Measurements from ENCODE around the gene TNIK. TPM values are rescaled to one million over a fixed set of nuclear protein-coding genes. Genes with fewer than 3 reads are reported as not detected.

Gene TNIK
- polyA plus RNA-seq, 1 of the 3 experiments (the other 2 are of a cell fraction): 19.4 TPM

DNA sequence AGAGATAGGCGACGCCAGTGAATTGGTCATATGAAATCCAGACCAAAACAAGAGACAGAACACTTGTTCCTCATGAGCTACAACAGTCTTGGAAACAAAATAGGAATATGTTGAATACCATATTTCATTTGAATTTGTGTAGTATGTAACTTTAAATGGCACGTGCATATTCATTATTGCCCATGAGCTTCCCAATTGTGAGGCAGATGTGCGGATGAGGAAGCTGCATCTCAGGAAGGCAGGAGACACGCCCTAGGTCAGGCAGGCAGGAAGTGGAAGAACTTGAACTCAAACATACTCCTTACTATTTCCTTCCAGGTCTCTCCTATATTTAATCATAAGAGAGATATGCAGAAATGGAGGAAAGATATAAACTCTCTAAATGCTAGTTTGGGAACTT lies 326.9 kb downstream of the TNIK start:
- 95% methylated on average over 5 of the region's 5 CpGs for whole genome bisulfite sequencing (ENCODE audit: low lambda C conversion rate)
- peak overlapping the region in 1 of 2 experiments; percentile 86; a peak in 2 of 4 replicates for H3K27ac ChIP-seq (ENCODE audit: low read depth in 2 of 2, low read length in 1 of 2)

DNA sequence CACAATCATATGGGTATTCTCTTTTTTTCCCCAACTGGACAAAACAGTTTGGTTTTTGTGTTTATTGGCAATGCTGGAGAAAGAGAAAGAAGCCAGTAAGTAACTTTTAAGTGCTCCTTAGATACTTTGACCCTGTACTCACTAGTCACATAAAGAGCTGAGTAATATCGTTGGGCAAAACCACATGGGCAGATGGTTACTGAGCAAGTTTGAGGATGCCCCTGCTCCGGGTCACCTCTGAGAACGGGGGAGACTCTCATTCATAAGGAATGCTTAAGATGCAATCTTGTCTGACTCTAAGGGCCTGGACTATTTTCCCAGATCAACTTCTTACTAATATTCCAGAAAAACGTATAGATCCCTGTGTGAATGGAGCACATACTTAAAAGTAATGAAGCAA lies 327.3 kb downstream of the TNIK start:
- H3K4me3 ChIP-seq (ENCODE audit: low read depth in 2 of 2, low read length in 1 of 2): no peak overlapping the region
- no peaks in the 10 kb centered on the region for H3K27me3 ChIP-seq (ENCODE audit: insufficient read depth)
- WGBS (ENCODE audit: low lambda C conversion rate): 23% methylated on average over 4 of the region's 4 CpGs
- ChIA-PET POLR2A (no interaction called here), CTCF (no interaction called here)
- peak overlapping the region; percentile 53 for H3K4me2 ChIP-seq
- no peaks in the 10 kb centered on the region for H3K9me3 ChIP-seq
- no peaks in the 10 kb centered on the region for H3K79me2 ChIP-seq (ENCODE audit: insufficient read depth)
- peak overlapping the region; percentile 39; the same call in 1 of the 2 replicates for H3K9ac ChIP-seq
- peaks cover 16% of the 10 kb centered on the region for H3F3A ChIP-seq (replicated peaks; ENCODE audit: insufficient read depth)
- peaks cover 11 to 30% of the 10 kb centered on the region in 2 experiments for H3K36me3 ChIP-seq (replicated peaks in 1 of 2; ENCODE audit: control insufficient read depth in 1 of 2, insufficient read depth in 2 of 2, low read length in 1 of 2)
- H3K9me2 ChIP-seq: no peaks in the 10 kb centered on the region
- peaks cover 0 to 11% of the 10 kb centered on the region in 2 experiments; a peak in 2 of 4 replicates for H3K4me1 ChIP-seq (ENCODE audit: control insufficient read depth in 1 of 2, insufficient read depth in 2 of 2, low read depth in 1 of 2, low read length in 1 of 2)
- no peak overlapping the region for H2AFZ ChIP-seq (ENCODE audit: low read depth)
- H3K27ac ChIP-seq (ENCODE audit: low read depth in 2 of 2, low read length in 1 of 2): peak overlapping the region in 1 of 2 experiments; percentile 86; a peak in 2 of 4 replicates
- DNase-seq: no peak
- H4K20me1 ChIP-seq (ENCODE audit: insufficient read depth): no peaks in the 10 kb centered on the region
- peak; percentile 66 for TF ChIP-seq JUND (IDR thresholded peaks at IDR 0.05)
- TF ChIP-seq NRF1 (IDR thresholded peaks at IDR 0.05; ENCODE audit: low read depth, low read length): no peak
- no peak for TF ChIP-seq SMC3 (IDR thresholded peaks at IDR 0.05; ENCODE audit: low read depth, low read length)
- TF ChIP-seq TEAD4 (IDR thresholded peaks at IDR 0.05; ENCODE audit: borderline replicate concordance, insufficient read depth): peak; percentile 65; the same call in 1 of the 2 replicates
- TF ChIP-seq POLR2AphosphoS5 (IDR thresholded peaks at IDR 0.05; ENCODE audit: low read depth, low read length): no peak
- no peak for TF ChIP-seq FOXM1 (IDR thresholded peaks at IDR 0.05; ENCODE audit: low read depth)
- TF ChIP-seq, protein P1, sequence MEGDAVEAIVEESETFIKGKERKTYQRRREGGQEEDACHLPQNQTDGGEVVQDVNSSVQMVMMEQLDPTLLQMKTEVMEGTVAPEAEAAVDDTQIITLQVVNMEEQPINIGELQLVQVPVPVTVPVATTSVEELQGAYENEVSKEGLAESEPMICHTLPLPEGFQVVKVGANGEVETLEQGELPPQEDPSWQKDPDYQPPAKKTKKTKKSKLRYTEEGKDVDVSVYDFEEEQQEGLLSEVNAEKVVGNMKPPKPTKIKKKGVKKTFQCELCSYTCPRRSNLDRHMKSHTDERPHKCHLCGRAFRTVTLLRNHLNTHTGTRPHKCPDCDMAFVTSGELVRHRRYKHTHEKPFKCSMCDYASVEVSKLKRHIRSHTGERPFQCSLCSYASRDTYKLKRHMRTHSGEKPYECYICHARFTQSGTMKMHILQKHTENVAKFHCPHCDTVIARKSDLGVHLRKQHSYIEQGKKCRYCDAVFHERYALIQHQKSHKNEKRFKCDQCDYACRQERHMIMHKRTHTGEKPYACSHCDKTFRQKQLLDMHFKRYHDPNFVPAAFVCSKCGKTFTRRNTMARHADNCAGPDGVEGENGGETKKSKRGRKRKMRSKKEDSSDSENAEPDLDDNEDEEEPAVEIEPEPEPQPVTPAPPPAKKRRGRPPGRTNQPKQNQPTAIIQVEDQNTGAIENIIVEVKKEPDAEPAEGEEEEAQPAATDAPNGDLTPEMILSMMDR (IDR thresholded peaks at IDR 0.05): no peak
- TF ChIP-seq ELF1 (IDR thresholded peaks at IDR 0.05): no peak
- TF ChIP-seq, protein P2, sequence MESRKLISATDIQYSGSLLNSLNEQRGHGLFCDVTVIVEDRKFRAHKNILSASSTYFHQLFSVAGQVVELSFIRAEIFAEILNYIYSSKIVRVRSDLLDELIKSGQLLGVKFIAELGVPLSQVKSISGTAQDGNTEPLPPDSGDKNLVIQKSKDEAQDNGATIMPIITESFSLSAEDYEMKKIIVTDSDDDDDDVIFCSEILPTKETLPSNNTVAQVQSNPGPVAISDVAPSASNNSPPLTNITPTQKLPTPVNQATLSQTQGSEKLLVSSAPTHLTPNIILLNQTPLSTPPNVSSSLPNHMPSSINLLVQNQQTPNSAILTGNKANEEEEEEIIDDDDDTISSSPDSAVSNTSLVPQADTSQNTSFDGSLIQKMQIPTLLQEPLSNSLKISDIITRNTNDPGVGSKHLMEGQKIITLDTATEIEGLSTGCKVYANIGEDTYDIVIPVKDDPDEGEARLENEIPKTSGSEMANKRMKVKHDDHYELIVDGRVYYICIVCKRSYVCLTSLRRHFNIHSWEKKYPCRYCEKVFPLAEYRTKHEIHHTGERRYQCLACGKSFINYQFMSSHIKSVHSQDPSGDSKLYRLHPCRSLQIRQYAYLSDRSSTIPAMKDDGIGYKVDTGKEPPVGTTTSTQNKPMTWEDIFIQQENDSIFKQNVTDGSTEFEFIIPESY (IDR thresholded peaks at IDR 0.05; ENCODE audit: borderline replicate concordance, low read depth): 0 out of 2 replicates have a peak, but pooled peaks have one; percentile 37
- TF ChIP-seq RFX5 (IDR thresholded peaks at IDR 0.05; ENCODE audit: low read length): no peak
- no peak for TF ChIP-seq MEF2A (IDR thresholded peaks at IDR 0.05; ENCODE audit: borderline replicate concordance, low read depth)
- no peak for TF ChIP-seq FOXJ3 (CRISPR knock-in tag; IDR thresholded peaks at IDR 0.05)
- TF ChIP-seq, protein P3, sequence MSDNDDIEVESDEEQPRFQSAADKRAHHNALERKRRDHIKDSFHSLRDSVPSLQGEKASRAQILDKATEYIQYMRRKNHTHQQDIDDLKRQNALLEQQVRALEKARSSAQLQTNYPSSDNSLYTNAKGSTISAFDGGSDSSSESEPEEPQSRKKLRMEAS (IDR thresholded peaks at IDR 0.05; ENCODE audit: low read depth): peak; percentile 65; the same call in 1 of the 2 replicates
- TF ChIP-seq, protein P4, sequence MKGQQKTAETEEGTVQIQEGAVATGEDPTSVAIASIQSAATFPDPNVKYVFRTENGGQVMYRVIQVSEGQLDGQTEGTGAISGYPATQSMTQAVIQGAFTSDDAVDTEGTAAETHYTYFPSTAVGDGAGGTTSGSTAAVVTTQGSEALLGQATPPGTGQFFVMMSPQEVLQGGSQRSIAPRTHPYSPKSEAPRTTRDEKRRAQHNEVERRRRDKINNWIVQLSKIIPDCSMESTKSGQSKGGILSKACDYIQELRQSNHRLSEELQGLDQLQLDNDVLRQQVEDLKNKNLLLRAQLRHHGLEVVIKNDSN (IDR thresholded peaks at IDR 0.05; ENCODE audit: borderline replicate concordance, low read depth): no peak
- TF ChIP-seq RXRA (IDR thresholded peaks at IDR 0.05; ENCODE audit: borderline replicate concordance, low read depth): peak; percentile 67
- TF ChIP-seq FOSL2 (IDR thresholded peaks at IDR 0.05; ENCODE audit: borderline replicate concordance, low read depth): peak; percentile 70
- no peak for TF ChIP-seq GABPA (IDR thresholded peaks at IDR 0.05; ENCODE audit: low read depth)
- no peak for TF ChIP-seq MXI1 (IDR thresholded peaks at IDR 0.05; ENCODE audit: low read depth, low read length)
- peak; percentile 54; the same call in 1 of the 2 replicates for TF ChIP-seq NFIC (IDR thresholded peaks at IDR 0.05; ENCODE audit: borderline replicate concordance)
- TF ChIP-seq EP300 (IDR thresholded peaks at IDR 0.05; ENCODE audit: borderline replicate concordance in 1 of 2, low read depth in 1 of 2, low read length in 1 of 2): peak in 1 of 2 experiments; percentile 78; a peak in 2 of 4 replicates
- peak; percentile 87 for TF ChIP-seq TCF12 (IDR thresholded peaks at IDR 0.05)

More for the DNA sequence above, 326.9 kb downstream of the TNIK start:
- H3K9me2 ChIP-seq: no peaks in the 10 kb centered on the region
- peaks cover 15 to 27% of the 10 kb centered on the region in 2 experiments for H3K36me3 ChIP-seq (replicated peaks in 1 of 2; ENCODE audit: control insufficient read depth in 1 of 2, insufficient read depth in 2 of 2, low read length in 1 of 2)
- peak overlapping the region; percentile 53 for H3K4me2 ChIP-seq
- no peaks in the 10 kb centered on the region for H3K79me2 ChIP-seq (ENCODE audit: insufficient read depth)
- ChIA-PET CTCF (no interaction called here), POLR2A (no interaction called here)
- peaks cover 0 to 11% of the 10 kb centered on the region in 2 experiments; a peak in 2 of 4 replicates for H3K4me1 ChIP-seq (ENCODE audit: control insufficient read depth in 1 of 2, insufficient read depth in 2 of 2, low read depth in 1 of 2, low read length in 1 of 2)
- H3K4me3 ChIP-seq (ENCODE audit: low read depth in 2 of 2, low read length in 1 of 2): no peak overlapping the region
- no peak for DNase-seq
- H3K9ac ChIP-seq: peak overlapping the region; percentile 39; the same call in 1 of the 2 replicates
- H4K20me1 ChIP-seq (ENCODE audit: insufficient read depth): no peaks in the 10 kb centered on the region
- H3K27me3 ChIP-seq (ENCODE audit: insufficient read depth): no peaks in the 10 kb centered on the region
- H3F3A ChIP-seq (replicated peaks; ENCODE audit: insufficient read depth): peaks cover 16% of the 10 kb centered on the region
- H2AFZ ChIP-seq (ENCODE audit: low read depth): no peak overlapping the region
- TF ChIP-seq MEF2A (IDR thresholded peaks at IDR 0.05; ENCODE audit: borderline replicate concordance, low read depth) (no peak), GATA2 (CRISPR knock-in tag; IDR thresholded peaks at IDR 0.05) (no peak), FOXJ3 (CRISPR knock-in tag; IDR thresholded peaks at IDR 0.05) (no peak), TAF1 (IDR thresholded peaks at IDR 0.05; ENCODE audit: borderline replicate concordance, low read depth, low read length) (no peak), RFX5 (IDR thresholded peaks at IDR 0.05; ENCODE audit: low read length) (no peak), POLR2AphosphoS5 (IDR thresholded peaks at IDR 0.05; ENCODE audit: low read depth, low read length) (no peak)
- TF ChIP-seq, protein P5, sequence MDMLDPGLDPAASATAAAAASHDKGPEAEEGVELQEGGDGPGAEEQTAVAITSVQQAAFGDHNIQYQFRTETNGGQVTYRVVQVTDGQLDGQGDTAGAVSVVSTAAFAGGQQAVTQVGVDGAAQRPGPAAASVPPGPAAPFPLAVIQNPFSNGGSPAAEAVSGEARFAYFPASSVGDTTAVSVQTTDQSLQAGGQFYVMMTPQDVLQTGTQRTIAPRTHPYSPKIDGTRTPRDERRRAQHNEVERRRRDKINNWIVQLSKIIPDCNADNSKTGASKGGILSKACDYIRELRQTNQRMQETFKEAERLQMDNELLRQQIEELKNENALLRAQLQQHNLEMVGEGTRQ (IDR thresholded peaks at IDR 0.05; ENCODE audit: borderline replicate concordance, low read depth, low read length): no peak
- H3K9me3 ChIP-seq: no peaks in the 10 kb centered on the region
